ENCODE measurements around the gene LBH.

Gene LBH

DNA sequence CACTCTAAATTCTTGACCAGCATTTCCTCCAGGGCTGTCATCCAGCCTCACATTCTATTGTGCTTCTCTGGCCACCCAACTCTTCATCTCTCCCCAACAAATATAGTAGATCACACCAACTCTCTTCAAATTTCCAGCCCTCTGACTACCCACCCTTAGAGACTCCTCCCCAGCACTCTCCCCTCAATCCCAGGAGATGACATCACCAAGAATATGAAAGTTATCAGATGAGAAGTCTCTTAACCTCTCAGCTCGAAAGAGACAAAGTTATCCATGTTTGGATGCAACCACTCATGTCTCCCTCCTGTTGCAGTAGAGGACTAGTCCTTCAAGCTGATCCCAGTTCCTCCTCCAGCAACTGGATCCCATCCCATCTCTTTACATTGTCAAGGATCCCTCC lies 47.1 kb downstream of the LBH start:
- DNase-seq, result no peak

DNA sequence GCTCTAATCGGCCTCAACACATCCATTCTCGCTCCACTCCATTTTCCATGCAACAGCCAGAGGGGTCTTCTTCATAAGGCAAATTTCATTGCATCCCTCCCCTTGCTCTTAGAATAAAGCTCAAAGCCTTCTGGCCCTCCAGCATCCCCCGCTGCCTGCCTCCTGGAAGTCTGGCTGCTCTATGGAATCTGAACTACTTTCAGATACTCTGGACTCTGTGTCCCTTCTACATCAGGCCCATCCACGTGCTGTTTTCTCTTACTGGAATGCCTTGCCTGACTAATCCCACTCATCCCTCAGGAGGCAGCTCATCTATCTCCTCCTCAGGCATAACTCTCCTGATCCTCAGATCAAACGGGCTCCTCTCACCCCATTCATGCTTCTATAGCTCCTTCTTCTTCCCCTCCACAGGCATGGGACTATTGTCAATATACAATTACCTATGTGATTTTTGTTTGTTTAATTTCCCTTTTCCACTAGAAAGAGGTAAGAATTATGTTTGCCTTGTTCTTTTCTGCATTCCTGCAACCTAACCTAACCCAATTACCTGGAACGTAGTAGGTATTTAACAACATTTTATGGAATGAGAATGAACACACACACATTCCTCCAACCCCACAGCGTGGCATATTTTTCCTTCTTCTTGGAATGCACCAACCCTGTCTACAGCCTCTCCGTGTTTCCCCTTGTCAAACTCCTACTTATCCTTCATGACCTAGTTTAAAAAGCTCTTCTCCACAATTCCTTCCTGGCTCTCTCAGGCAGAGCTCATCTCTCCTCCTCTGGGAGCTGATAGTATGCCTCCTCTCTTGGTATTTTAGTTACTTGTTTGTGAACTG lies 49.5 kb downstream of the LBH start:
- no peak for DNase-seq

- no peak for DNase-seq
These were observed 50.7 kb downstream of the LBH start for GRCh38 chr2:30282081-30282480.

- DNase-seq, result no peak
These were observed 51.4 kb downstream of the LBH start for GRCh38 chr2:30282721-30283120.

DNA sequence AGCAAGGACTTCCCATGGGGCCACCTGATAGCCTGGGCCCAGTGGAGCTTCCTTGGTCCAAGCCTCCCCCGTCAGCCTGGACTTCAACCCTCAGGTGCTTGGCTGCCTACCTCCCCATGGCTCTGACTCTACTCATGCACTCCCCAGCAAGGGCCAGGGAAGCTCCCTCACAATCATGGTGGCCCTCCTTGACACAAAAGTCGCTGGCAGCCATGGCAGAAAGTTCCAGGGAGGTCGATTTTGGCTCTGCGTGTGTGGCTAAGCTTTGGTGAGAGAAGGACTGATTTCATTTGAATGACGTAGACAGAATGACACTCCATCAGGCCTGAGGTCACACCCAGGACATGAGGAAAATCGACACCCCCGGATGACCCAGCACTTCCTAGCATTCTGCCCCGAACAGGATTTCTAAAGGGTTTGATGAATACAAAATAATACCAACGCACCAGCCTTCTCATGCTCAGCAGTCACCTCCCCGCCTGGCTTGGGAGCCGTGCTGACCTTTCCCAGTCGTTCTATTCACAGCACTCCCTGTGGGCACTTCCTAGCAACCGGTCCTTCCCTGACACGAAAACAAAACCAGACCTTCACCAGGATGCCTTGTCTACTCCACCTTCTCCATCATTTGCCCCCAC lies 52.7 kb downstream of the LBH start:
- no peak for DNase-seq

DNA sequence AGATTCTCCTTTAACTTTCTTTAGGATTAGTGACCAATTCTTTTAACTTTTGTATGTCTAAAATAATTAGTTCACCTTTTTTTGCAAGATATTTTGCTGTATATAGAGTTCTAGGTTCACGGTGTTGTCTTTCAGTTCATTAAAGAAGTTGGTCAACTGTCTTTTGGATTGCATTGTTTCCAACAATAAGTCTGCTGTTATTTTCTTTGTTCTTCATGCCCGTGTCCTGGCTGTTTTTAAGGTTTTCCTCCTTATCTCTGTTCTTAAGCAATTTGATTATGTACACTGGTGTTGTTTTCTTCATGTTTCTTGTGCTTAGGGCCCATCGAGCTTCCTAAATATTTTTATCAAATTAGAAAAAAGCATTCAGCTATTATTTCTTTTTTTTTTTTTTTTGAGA lies 54.4 kb downstream of the LBH start:
- no peak for DNase-seq

- DNase-seq, result no peak
These were observed 56.0 kb downstream of the LBH start for GRCh38 chr2:30287190-30287840.

- no peak for DNase-seq
These were observed 56.7 kb downstream of the LBH start for GRCh38 chr2:30287857-30288513.

DNA sequence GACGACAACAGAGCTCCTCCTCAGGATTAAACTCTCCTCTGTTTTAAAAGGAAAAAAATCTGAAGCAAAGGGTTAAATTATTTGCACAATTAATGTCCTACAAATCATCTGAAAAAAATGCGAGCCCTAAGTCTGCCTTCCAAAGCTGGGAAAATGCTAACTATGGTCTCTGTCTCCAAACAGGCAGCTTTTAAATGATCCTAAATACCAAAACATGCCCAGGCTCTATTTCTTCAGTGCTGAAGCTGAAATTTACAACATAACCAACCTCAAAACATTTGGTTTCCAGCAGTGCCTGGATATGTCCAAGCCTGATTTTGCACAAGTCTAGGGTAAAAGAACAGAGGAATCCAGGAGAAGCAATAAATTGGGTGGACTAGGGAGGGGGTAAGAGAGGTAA lies 57.2 kb downstream of the LBH start:
- no peak for DNase-seq

DNA sequence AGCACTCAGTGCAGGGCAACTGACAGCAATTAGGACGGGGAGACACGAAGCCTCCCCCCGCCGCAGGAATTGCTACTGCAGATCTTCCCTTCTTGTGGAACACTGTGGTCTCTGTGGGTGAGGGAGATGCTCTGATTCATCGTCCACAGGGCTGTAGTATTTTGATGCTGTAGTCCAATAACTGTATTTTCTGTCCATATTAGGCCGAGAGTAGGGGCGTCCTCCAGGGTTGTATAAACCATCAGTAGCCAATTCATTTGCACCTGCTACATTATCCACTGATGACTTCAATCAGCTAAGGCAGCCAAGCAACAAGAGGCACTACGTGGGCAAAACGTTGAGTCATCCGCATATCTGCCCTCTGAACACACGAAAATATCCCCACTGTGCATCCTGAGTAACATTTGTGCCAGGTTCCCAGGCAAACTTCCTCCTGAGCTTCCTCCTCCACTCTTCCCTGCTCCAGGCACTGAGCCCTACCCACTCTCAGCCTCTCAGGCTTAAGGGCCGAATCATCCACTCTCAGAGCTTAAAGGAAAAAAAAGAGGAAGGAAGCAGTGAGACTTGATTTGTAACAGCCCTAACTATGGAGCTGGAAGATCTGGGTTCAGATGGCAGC lies 62.1 kb downstream of the LBH start:
- DNase-seq, result no peak

- DNase-seq, result no peak
These were observed 62.8 kb downstream of the LBH start for GRCh38 chr2:30294133-30294532.

GRCh38 chr2:30296496-30296895 lies 65.2 kb downstream of the LBH start:
- DNase-seq, result no peak

GRCh38 chr2:30298302-30298701 lies 67.0 kb downstream of the LBH start:
- no peak for DNase-seq

DNA sequence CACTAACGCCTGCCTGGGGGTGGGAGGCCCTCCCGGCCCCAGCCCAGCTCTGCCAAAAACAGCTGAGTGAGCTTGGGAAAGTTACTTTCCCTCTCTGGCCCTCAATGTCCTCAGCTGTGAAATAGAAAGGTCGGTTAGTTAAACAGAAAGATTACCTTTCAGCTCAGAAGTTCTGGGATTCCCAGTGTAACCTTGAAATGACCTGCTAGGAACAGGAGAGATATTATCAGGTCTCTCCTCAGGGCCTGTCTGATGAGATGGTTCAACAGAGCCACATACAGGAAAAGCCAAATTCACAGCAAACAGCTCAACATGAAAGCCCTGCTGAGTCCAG lies 68.8 kb downstream of the LBH start:
- no peak for DNase-seq

DNA sequence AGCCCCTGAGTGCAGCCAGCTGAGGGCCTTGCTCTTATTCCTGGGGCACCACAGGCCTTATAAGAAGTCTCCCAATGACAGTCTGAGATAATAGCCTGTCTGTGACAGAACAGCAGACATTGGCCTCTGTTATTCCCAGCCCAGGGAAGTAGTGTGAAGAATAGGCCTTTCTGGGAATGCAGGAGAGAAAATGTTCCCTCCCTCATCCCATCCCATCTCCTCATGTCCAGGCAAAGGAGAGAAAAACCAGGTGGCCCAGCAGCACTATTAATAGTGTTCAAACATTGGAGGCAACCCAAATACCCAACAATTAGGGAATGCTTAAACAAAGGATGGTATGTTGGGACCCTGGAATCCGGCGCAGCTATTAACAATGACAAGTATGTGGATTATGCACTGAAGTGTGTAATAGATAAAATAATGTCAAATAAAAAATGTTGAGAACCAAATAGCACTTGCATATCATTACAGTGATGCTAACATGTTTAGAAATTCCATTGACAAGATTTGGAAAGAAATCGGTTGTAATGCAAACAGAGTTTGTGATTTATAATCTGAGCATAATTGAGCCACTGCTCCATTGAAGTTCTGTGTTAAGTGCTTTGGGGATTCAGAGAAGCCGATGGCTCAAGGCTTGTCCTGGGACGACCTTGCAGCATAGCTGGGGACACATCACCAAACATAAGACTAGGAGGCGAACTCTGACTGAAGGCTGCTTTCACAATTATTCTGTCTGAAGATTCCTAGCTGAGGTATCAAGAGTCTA lies 69.3 kb downstream of the LBH start:
- no peak for DNase-seq

GRCh38 chr2:30301551-30301950 lies 70.2 kb downstream of the LBH start:
- DNase-seq, result no peak

GRCh38 chr2:30302566-30302965 lies 71.2 kb downstream of the LBH start:
- DNase-seq, result no peak

GRCh38 chr2:30303095-30303494 lies 71.8 kb downstream of the LBH start:
- no peak for DNase-seq

DNA sequence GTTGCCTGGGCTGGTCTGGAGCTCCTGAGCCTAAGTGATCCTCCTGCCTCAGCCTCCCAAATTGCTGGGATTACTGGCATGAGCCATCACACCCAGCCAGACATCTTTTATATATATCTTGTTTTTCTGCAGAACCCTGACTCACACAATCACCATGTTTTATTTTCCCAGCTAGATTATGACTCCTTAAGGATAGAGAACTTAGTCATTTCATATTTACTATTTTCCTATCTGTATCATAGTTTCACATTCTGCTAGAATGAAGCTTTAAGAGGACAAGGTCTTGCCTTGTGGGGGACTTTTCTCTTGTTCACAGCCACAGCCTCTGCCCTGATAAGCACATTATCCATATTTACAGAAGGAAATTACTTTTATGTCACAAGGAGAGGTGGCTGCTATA lies 73.9 kb downstream of the LBH start:
- no peak for DNase-seq

- DNase-seq, result no peak
These were observed 75.2 kb downstream of the LBH start for GRCh38 chr2:30306522-30306921.

GRCh38 chr2:30308280-30308679 lies 76.9 kb downstream of the LBH start:
- no peak for DNase-seq

Data from NK-92 treated with Interleukin-12 subunit alpha and Interleukin-12 subunit beta, amount 100 ng/mL, for 24 hours (cell line).